Measurements from ENCODE around the gene FAM177A1.

DNA sequence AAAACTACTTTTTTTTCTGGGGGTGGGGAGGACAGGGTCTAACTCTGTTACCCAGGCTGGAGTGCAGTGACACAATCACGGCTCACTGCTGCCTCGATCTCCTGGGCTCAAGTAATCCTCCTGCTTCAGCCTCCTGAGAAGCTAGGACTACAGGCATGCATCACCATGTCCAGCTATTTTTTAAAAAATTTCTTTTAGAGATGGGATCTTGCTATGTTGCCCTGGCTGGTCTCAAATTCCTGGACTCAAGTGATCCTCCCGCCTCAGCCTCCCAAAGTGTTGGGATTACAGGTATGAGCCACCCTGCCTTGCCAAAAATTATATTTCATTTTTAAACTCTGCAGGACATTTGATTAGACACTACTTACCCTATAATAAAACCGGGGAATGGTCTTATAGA, 70.2 kb downstream of the FAM177A1 start:
- TF ChIP-seq, protein P1, sequence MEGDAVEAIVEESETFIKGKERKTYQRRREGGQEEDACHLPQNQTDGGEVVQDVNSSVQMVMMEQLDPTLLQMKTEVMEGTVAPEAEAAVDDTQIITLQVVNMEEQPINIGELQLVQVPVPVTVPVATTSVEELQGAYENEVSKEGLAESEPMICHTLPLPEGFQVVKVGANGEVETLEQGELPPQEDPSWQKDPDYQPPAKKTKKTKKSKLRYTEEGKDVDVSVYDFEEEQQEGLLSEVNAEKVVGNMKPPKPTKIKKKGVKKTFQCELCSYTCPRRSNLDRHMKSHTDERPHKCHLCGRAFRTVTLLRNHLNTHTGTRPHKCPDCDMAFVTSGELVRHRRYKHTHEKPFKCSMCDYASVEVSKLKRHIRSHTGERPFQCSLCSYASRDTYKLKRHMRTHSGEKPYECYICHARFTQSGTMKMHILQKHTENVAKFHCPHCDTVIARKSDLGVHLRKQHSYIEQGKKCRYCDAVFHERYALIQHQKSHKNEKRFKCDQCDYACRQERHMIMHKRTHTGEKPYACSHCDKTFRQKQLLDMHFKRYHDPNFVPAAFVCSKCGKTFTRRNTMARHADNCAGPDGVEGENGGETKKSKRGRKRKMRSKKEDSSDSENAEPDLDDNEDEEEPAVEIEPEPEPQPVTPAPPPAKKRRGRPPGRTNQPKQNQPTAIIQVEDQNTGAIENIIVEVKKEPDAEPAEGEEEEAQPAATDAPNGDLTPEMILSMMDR (IDR thresholded peaks at IDR 0.05) = no peak
- TF ChIP-seq EZH2phosphoT487 (IDR thresholded peaks at IDR 0.05) (no peak), EZH2 (IDR thresholded peaks at IDR 0.05) (no peak)
